GM12864 (cell line): ENCODE measurements around the gene MORN1.

Experiments
- DNase-seq: peaks from one replicate; pipeline ENCODE4 v3.0.0-alpha.2; 2011; ENCODE audit warnings: low read depth
- H3K4me3 ChIP-seq: 2 replicates; pipeline ENCODE4 v1.5.1; 2011; ENCODE audit warnings: mild to moderate bottlenecking, low read depth, low read length, control low read depth
- TF ChIP-seq, protein P1 (sequence below): IDR thresholded peaks from 2 replicates; pipeline ENCODE4 v1.5.1; 2011; ENCODE audit warnings: low read depth, mild to moderate bottlenecking, moderate library complexity, low read length, control low read depth, inconsistent platforms; ENCODE audit errors: missing control alignments

Gene MORN1

GRCh38 chr1:2394761-2395160, 3.4 kb upstream of the MORN1 start:
- TF ChIP-seq, protein P1, sequence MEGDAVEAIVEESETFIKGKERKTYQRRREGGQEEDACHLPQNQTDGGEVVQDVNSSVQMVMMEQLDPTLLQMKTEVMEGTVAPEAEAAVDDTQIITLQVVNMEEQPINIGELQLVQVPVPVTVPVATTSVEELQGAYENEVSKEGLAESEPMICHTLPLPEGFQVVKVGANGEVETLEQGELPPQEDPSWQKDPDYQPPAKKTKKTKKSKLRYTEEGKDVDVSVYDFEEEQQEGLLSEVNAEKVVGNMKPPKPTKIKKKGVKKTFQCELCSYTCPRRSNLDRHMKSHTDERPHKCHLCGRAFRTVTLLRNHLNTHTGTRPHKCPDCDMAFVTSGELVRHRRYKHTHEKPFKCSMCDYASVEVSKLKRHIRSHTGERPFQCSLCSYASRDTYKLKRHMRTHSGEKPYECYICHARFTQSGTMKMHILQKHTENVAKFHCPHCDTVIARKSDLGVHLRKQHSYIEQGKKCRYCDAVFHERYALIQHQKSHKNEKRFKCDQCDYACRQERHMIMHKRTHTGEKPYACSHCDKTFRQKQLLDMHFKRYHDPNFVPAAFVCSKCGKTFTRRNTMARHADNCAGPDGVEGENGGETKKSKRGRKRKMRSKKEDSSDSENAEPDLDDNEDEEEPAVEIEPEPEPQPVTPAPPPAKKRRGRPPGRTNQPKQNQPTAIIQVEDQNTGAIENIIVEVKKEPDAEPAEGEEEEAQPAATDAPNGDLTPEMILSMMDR, result no peak
- no peak for DNase-seq
- H3K4me3 ChIP-seq, result no peak overlapping the region

- TF ChIP-seq, protein P1, result no peak
- DNase-seq, result no peak
- H3K4me3 ChIP-seq, result no peak overlapping the region
Observed at GRCh38 chr1:2394220-2394619, 2.9 kb upstream of the MORN1 start.

GRCh38 chr1:2393471-2393877, 2.1 kb upstream of the MORN1 start:
- H3K4me3 ChIP-seq, result no peak overlapping the region
- DNase-seq, result no peak
- TF ChIP-seq, protein P1, result no peak

- TF ChIP-seq, protein P1, result no peak
- DNase-seq, result no peak
Observed at GRCh38 chr1:2392686-2393085, 1.3 kb upstream of the MORN1 start.

DNA sequence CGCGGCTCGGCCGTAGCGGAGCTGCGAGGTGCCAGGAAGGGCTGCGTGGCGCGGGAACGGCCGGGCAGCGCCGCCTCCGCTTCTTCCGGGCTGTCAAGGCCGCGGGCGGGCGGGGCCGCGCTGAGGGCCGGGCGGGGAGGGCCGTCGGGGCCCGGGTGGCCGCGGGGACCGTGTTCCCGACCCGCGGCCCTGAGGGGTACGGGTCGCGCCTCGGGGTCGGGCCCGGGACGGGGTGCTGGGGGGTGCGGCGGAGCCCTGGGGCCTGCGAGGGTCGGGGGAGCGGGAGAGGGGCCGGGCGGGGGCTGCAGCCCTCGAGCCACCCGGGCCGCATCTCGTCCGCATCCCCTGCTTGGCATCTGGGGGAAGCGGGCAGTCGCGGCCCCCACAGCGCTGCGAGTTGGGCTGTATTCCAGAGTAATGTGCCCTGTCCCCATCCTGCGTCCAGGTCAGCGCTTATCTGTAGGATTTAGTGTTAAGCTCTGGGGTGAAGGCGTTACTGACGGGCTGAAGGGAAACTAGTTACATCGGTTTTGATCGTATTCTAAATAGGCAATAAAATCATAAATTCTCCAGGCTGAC, 666 bp upstream of the MORN1 start:
- peak overlapping the region; percentile 98 for H3K4me3 ChIP-seq
- no peak for DNase-seq
- TF ChIP-seq, protein P1, result no peak

More at GRCh38 chr1:2392686-2393085, 1.3 kb upstream of the MORN1 start:
- peak overlapping the region; percentile 98 for H3K4me3 ChIP-seq

- TF ChIP-seq, protein P1, result no peak
- DNase-seq, result no peak
- H3K4me3 ChIP-seq, result no peak overlapping the region
Observed at GRCh38 chr1:2389644-2390043, 1.7 kb downstream of the MORN1 start.
